Osteocyte (in vitro differentiated cells): ENCODE data around the gene ANO2. TPM values are rescaled to one million over a fixed set of nuclear protein-coding genes. Genes with fewer than 3 reads are reported as not detected.

Source experiments
- DNase-seq: peaks from one replicate; pipeline ENCODE4 v3.0.0; 2021; ENCODE audit warnings: mixed read lengths; ENCODE audit not compliant: unreplicated experiment; ENCODE audit errors: extremely low spot score
- H3K27ac Mint-ChIP-seq: one replicate; pipeline ENCODE4 v1.8.0; 2021; ENCODE audit warnings: mild to moderate bottlenecking, mixed read lengths; ENCODE audit not compliant: unreplicated experiment
- H3K27me3 Mint-ChIP-seq: one replicate; pipeline ENCODE4 v1.8.0; 2021; ENCODE audit warnings: mixed read lengths; ENCODE audit not compliant: unreplicated experiment
- H3K36me3 Mint-ChIP-seq: one replicate; pipeline ENCODE4 v1.8.0; 2021; ENCODE audit warnings: mixed read lengths; ENCODE audit not compliant: unreplicated experiment
- H3K4me1 Mint-ChIP-seq: one replicate; pipeline ENCODE4 v1.8.0; 2021; ENCODE audit warnings: mixed read lengths; ENCODE audit not compliant: unreplicated experiment
- H3K4me3 Mint-ChIP-seq: one replicate; pipeline ENCODE4 v1.8.0; 2021; ENCODE audit warnings: mild to moderate bottlenecking, moderate library complexity, mixed read lengths; ENCODE audit not compliant: unreplicated experiment
- H3K9me3 Mint-ChIP-seq: one replicate; pipeline ENCODE4 v1.8.0; 2021; ENCODE audit warnings: mixed read lengths; ENCODE audit not compliant: unreplicated experiment
- CTCF ChIP-seq: fragments of 200-600 bp; sonication (generic); IDR thresholded peaks from 2 replicates; pipeline ENCODE4 v1.5.0; 2021; ENCODE audit warnings: antibody characterized with exemption, mild to moderate bottlenecking, moderate library complexity
- total RNA-seq: library from RNA; stranded (reverse); gene quantifications from 2 replicates; pipeline ENCODE4 v1.2.1, GENCODE V29; 2021

Gene ANO2
- total RNA-seq, 1 donor from 2014 or later = 0.59 TPM

DNA sequence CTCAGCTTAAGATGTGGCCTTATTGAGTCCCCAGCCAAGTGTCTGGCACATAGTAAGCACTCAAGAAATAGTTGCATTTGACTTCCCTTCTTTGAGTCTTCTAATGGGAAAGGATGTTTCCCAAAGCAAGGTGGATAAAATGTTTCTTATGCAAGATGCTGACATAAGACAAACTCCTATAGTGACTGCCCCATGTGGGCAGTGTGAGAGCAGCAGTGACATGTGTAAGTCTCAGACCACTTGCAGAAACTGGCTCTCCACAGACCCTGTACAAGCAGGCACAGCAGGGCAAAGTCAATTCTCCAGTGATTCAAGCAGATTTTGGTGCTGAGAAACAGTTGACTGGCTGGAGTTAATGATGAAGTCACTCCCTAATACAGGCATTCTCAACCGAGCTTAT lies 255.3 kb downstream of the ANO2 start:
- Mint-ChIP-seq H3K4me1 (no peaks in the 10 kb centered on the region), H3K4me3 (no peak overlapping the region), H3K9me3 (no peaks in the 10 kb centered on the region), H3K36me3 (no peaks in the 10 kb centered on the region), H3K27ac (no peak overlapping the region), H3K27me3 (peaks cover 3% of the 10 kb centered on the region)
- no peak for TF ChIP-seq CTCF
- DNase-seq = no peak

GRCh38 chr12:5688226-5688625 lies 256.8 kb downstream of the ANO2 start:
- TF ChIP-seq CTCF = no peak
- Mint-ChIP-seq H3K9me3 (no peaks in the 10 kb centered on the region), H3K4me1 (no peaks in the 10 kb centered on the region), H3K27ac (no peak overlapping the region), H3K4me3 (no peak overlapping the region), H3K36me3 (no peaks in the 10 kb centered on the region), H3K27me3 (peaks cover 3% of the 10 kb centered on the region)
- DNase-seq = no peak

DNA sequence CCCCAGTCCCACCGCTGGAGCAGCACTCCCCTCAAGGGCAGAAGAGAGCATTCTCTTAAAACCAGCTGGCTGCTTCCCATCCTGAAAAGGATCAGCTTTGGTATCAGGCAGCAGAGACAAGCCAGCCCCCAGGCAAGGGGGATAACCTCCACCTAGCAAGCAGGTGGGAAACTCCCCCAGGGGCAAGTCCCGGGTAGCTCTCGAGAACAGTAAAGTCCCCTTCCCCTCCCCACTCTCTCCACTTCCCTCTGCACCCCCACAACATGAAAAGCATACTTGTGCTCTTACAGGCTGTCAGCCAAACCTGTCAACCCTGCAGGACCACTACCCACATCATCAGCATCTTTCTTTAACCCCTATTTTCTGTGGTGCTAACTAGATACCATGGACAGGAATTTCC lies 259.1 kb downstream of the ANO2 start:
- DNase-seq = no peak
- peaks cover 8% of the 10 kb centered on the region for H3K27me3 Mint-ChIP-seq
- H3K4me3 Mint-ChIP-seq = no peak overlapping the region
- no peaks in the 10 kb centered on the region for H3K9me3 Mint-ChIP-seq
- no peaks in the 10 kb centered on the region for H3K4me1 Mint-ChIP-seq
- TF ChIP-seq CTCF = no peak
- no peak overlapping the region for H3K27ac Mint-ChIP-seq
- H3K36me3 Mint-ChIP-seq = no peaks in the 10 kb centered on the region

DNA sequence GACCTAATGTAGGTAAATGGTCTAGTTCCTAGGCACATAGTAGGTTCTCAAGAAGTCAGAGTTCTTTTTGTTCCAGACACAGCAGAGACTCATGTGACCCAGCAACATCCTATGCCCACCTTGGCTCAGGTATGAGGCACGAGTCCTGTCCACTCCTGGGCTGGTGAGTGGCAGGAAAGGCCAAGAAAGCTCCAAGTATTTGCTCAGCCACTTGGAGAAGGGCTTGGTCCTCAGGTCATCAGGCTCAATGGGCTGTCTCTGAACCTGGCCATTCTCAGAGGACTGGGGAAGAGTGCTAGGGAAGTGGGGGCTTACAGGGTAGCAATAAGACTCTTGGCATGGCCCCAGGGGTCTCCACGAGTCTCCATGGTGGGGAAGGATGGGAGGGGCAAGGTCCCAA lies 260.1 kb downstream of the ANO2 start:
- Mint-ChIP-seq H3K9me3 (no peaks in the 10 kb centered on the region), H3K27ac (no peak overlapping the region), H3K27me3 (peaks cover 8% of the 10 kb centered on the region), H3K4me1 (no peaks in the 10 kb centered on the region), H3K36me3 (no peaks in the 10 kb centered on the region), H3K4me3 (no peak overlapping the region)
- no peak for TF ChIP-seq CTCF
- no peak for DNase-seq

- Mint-ChIP-seq H3K27ac (no peak overlapping the region), H3K4me3 (no peak overlapping the region), H3K27me3 (peaks cover 14% of the 10 kb centered on the region), H3K36me3 (no peaks in the 10 kb centered on the region), H3K9me3 (no peaks in the 10 kb centered on the region), H3K4me1 (no peaks in the 10 kb centered on the region)
- TF ChIP-seq CTCF = no peak
- DNase-seq = no peak
Observed at GRCh38 chr12:5682581-5682980, 262.5 kb downstream of the ANO2 start.
